Colonic mucosa (tissue), 4 donors: ENCODE measurements around the gene ASB13. TPM values are rescaled to one million over a fixed set of nuclear protein-coding genes. Genes with fewer than 3 reads are reported as not detected.

Experiments used
- DNase-seq: peaks from one replicate; pipeline ENCODE4 v3.0.0-alpha.2; 2020
- H3K27ac ChIP-seq: fragments of 200-600 bp; one replicate; pipeline ENCODE4 v1.8.0; 2021
- H3K27me3 ChIP-seq: fragments of 200-600 bp; one replicate; pipeline ENCODE4 v1.8.0; 2021
- H3K36me3 ChIP-seq: fragments of 200-600 bp; one replicate; pipeline ENCODE4 v1.8.0; 2021
- H3K4me1 ChIP-seq: fragments of 200-600 bp; one replicate; pipeline ENCODE4 v1.8.0; 2021; ENCODE audit warnings: mild to moderate bottlenecking
- H3K4me3 ChIP-seq: fragments of 200-600 bp; one replicate; pipeline ENCODE4 v1.8.0; 2021
- H3K9ac ChIP-seq, 2 donors: one replicate each; pipeline ENCODE4 v1.7.0; 2013; ENCODE audit warnings: control low read depth in 2 of 2, low read depth in 2 of 2, low read length in 2 of 2
- H3K9me3 ChIP-seq: fragments of 200-600 bp; one replicate; pipeline ENCODE4 v1.8.0; 2021
- intact Hi-C: fragments of 100-400 bp; cut with DNase I; formaldehyde crosslinking; loops from one replicate; pipeline ENCODE4 v1.14.1; 2022
- total RNA-seq, 2 donors: library from RNA; stranded (reverse); fragmentation: NEBNext Ultra II Directional in 1 of 2; extraction: Animal tissue kit (Norgen Biotek cat#: 25700) in 1 of 2; gene quantifications; one replicate each; pipeline ENCODE4 v1.2.1, GENCODE V29; 2021
- TF ChIP-seq, protein P1 (sequence below): fragments of 200-600 bp; IDR thresholded peaks from one replicate; pipeline ENCODE4 v1.8.0; 2022; ENCODE audit warnings: antibody characterized with exemption, mild to moderate bottlenecking
- donor health status: healthy.
- donor health status: DM: no; HTN: no; CAD: no.
- donor health status: DM: no; HTN: no; CAD: no.

The ASB13 gene
- total RNA-seq, 2 donors from 2014 or later, result 36.1 to 36.2 TPM

DNA sequence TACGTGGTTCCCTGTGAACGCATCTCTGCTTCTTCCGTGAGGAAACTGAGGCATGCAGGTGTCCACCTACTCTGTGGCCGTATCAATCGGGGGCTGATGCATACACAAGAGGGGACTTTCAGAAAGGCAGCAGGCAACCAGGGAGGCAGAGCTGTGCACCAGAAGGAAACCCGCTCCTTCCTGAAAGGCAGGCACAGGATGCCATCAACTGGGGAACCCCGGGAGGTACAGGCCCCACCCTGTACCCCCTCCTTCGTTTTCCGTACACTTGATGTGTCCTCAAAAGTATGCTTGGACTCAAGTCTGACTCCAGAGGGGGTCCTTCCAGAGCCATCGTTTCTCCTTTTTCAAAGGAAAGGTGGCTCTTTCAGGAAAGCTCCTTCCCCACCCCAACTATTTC is 59.5 kb downstream of the ASB13 start:
- no peaks in the 10 kb centered on the region for H3K36me3 ChIP-seq
- no peak overlapping the region for H3K27ac ChIP-seq
- intact Hi-C loops, result no loop called here
- DNase-seq, result no peak
- H3K4me1 ChIP-seq, result peaks cover 7% of the 10 kb centered on the region
- H3K4me3 ChIP-seq, result no peak overlapping the region
- TF ChIP-seq, protein P1, sequence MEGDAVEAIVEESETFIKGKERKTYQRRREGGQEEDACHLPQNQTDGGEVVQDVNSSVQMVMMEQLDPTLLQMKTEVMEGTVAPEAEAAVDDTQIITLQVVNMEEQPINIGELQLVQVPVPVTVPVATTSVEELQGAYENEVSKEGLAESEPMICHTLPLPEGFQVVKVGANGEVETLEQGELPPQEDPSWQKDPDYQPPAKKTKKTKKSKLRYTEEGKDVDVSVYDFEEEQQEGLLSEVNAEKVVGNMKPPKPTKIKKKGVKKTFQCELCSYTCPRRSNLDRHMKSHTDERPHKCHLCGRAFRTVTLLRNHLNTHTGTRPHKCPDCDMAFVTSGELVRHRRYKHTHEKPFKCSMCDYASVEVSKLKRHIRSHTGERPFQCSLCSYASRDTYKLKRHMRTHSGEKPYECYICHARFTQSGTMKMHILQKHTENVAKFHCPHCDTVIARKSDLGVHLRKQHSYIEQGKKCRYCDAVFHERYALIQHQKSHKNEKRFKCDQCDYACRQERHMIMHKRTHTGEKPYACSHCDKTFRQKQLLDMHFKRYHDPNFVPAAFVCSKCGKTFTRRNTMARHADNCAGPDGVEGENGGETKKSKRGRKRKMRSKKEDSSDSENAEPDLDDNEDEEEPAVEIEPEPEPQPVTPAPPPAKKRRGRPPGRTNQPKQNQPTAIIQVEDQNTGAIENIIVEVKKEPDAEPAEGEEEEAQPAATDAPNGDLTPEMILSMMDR, result no peak
- H3K27me3 ChIP-seq, result no peaks in the 10 kb centered on the region
- H3K9ac ChIP-seq, result no peak overlapping the region
- H3K9me3 ChIP-seq, result no peaks in the 10 kb centered on the region

DNA sequence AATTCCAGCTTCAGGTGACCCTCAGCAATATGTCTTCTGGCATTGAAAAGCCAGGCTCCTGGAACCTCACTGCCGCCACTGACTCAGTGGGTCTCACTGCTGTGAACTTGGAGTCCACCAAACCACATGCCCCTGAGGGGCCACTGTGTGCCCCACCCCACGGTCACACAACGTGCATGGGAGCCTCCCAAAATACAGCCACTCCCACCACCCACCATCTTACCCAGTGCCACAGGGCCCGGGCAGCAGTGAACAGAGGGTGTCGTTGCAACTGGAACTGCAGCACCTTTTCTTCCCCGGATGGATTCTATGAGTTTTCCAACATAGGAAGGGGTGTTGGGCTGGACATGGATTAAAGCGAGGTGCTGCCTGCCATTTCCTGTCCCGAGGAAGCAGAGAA is 60.1 kb downstream of the ASB13 start:
- no peak overlapping the region for H3K4me3 ChIP-seq
- no peak for DNase-seq
- intact Hi-C loops, result no loop called here
- H3K9ac ChIP-seq, result no peak overlapping the region
- no peaks in the 10 kb centered on the region for H3K9me3 ChIP-seq
- H3K4me1 ChIP-seq, result peaks cover 7% of the 10 kb centered on the region
- TF ChIP-seq, protein P1, result no peak
- H3K27ac ChIP-seq, result no peak overlapping the region
- no peaks in the 10 kb centered on the region for H3K36me3 ChIP-seq
- no peaks in the 10 kb centered on the region for H3K27me3 ChIP-seq

DNA sequence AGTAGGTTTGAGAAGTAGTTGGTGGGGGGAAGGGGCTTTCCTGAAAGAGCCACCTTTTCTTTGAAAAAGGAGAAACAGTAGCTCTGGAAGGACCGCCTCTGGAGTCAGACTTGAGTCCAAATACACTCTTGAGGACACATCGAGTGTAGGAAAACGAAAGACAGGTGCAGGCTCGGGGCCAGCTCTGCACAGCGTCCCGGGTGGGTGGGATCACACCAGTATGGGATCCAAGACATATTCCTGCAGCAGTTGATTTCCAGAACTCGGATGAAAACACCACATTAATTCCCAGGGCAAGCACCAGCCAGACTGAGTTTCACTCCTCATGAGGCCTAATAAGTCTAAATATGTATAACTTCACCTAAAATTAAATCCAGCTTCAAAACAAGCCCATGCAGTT is 61.4 kb downstream of the ASB13 start:
- TF ChIP-seq, protein P1, result no peak
- no peak overlapping the region for H3K27ac ChIP-seq
- H3K4me1 ChIP-seq, result peaks cover 7% of the 10 kb centered on the region
- intact Hi-C loops, result no loop called here
- no peak overlapping the region for H3K9ac ChIP-seq
- H3K27me3 ChIP-seq, result no peaks in the 10 kb centered on the region
- no peaks in the 10 kb centered on the region for H3K36me3 ChIP-seq
- no peaks in the 10 kb centered on the region for H3K9me3 ChIP-seq
- H3K4me3 ChIP-seq, result no peak overlapping the region
- DNase-seq, result no peak

DNA sequence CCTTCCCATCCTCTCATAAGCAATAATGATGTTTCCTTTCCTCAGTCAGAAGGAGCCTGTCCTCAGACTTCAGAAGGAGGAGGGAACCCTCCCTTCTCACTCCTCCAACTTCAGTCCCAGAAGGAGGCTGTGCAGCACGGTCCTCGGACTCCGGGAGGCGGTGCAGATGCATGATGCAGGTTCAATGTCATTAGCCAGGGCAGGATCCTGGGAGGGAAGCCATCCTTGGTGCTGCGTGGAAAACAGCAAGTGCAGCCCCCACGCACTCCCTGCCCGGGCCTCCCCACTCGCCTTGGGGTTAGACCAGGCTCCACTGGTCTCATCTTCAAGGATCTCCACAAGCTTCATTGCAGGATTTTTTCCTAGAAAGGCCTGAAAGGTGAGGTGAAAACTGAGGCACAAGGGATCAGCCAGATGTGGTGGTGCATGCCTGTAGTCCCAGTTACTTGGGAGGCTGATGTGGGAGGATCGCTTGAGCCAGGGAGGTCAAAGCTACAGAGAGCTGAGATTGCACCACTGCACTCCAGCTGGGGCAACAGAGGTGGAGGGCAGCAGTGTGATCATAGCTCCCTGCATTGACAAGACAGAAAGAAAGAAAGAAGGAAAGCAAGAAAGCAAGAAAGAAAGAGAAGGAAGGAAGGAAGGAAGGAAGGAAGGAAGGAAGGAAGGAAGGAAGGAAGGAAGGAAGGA is 62.0 kb downstream of the ASB13 start:
- no peaks in the 10 kb centered on the region for H3K27me3 ChIP-seq
- DNase-seq, result no peak
- no peak overlapping the region for H3K4me3 ChIP-seq
- H3K9ac ChIP-seq, result no peak overlapping the region
- intact Hi-C loops, result no loop called here
- peaks cover 3% of the 10 kb centered on the region for H3K4me1 ChIP-seq
- no peak overlapping the region for H3K27ac ChIP-seq
- H3K9me3 ChIP-seq, result no peaks in the 10 kb centered on the region
- no peaks in the 10 kb centered on the region for H3K36me3 ChIP-seq
- TF ChIP-seq, protein P1, result no peak

DNA sequence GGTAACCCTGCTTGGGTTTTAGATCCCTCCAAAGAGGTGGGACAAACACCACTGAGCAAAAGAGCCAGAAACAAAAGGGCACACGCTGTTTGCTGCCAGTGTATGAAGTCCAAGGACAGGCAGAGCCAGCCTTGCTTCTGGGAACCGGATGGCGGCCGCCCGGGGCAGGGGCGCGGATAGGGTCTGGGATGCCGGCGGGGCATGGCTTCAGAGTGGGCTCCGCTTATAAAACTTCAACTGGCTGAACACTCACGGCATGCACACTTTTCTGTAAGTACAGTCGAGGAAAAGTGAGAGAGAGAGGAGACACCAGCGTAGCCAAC is 62.6 kb downstream of the ASB13 start:
- no peak overlapping the region for H3K27ac ChIP-seq
- H3K9ac ChIP-seq, result no peak overlapping the region
- intact Hi-C loops, result no loop called here
- DNase-seq, result no peak
- H3K4me1 ChIP-seq, result no peaks in the 10 kb centered on the region
- TF ChIP-seq, protein P1, result no peak
- H3K9me3 ChIP-seq, result no peaks in the 10 kb centered on the region
- no peaks in the 10 kb centered on the region for H3K27me3 ChIP-seq
- H3K4me3 ChIP-seq, result no peak overlapping the region
- no peaks in the 10 kb centered on the region for H3K36me3 ChIP-seq
